VCaP (cell line): ENCODE data around the gene C19orf25.

Experiments used
- H3K27ac ChIP-seq: fragments of 450-650 bp; 2 replicates; pipeline ENCODE4 v1.5.1; 2017
- CTCF ChIP-seq: fragments of 450-650 bp; conservative IDR thresholded peaks from 2 replicates; pipeline ENCODE4 v1.5.1; 2017; ENCODE audit warnings: mild to moderate bottlenecking, moderate library complexity

Gene C19orf25

GRCh38 chr19:1434577-1435060 lies 44.4 kb downstream of the C19orf25 start:
- TF ChIP-seq CTCF: no peak
- no peak overlapping the region for H3K27ac ChIP-seq

GRCh38 chr19:1434040-1434366 lies 45.0 kb downstream of the C19orf25 start:
- TF ChIP-seq CTCF: no peak
- no peak overlapping the region for H3K27ac ChIP-seq

GRCh38 chr19:1433119-1434039 lies 45.6 kb downstream of the C19orf25 start:
- TF ChIP-seq CTCF: no peak
- no peak overlapping the region for H3K27ac ChIP-seq

- TF ChIP-seq CTCF: no peak
- no peak overlapping the region for H3K27ac ChIP-seq
Measured at GRCh38 chr19:1432507-1432887, 46.5 kb downstream of the C19orf25 start.

- no peak overlapping the region for H3K27ac ChIP-seq
- TF ChIP-seq CTCF: no peak
Measured at GRCh38 chr19:1431759-1432506, 47.1 kb downstream of the C19orf25 start.

GRCh38 chr19:1430246-1430645 lies 48.8 kb downstream of the C19orf25 start:
- no peak overlapping the region for H3K27ac ChIP-seq
- TF ChIP-seq CTCF: no peak

GRCh38 chr19:1429750-1430149 lies 49.3 kb downstream of the C19orf25 start:
- no peak for TF ChIP-seq CTCF
- H3K27ac ChIP-seq: no peak overlapping the region
